CD4-positive, alpha-beta T cell treated with Interleukin-15 for 4 hours (primary cell): ENCODE measurements around the gene LIN7C.

Experiments used
- DNase-seq: peaks from one replicate; pipeline ENCODE4 v3.0.0-alpha.2; 2020; ENCODE audit warnings: low spot score

Gene LIN7C

DNA sequence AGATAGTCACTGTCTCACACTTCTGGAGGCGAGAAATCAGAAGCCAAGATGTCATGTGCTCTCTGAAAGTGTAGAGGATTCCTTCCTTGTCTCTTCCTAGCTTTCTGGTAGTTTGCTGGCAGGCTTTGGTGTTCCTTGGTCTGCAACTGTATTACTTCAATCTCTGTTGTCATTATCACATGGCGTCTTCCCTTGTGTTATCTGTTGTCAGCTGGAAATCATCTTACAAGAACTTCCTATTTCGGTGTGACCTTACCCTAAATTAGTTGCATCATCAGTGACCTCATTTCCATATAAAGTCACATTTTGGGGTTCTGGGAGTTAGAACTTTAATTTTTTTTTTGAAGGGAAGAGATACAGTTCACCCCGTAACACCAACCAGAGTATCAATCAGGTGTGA, 3.3 kb upstream of the LIN7C start:
- DNase-seq: no peak

DNA sequence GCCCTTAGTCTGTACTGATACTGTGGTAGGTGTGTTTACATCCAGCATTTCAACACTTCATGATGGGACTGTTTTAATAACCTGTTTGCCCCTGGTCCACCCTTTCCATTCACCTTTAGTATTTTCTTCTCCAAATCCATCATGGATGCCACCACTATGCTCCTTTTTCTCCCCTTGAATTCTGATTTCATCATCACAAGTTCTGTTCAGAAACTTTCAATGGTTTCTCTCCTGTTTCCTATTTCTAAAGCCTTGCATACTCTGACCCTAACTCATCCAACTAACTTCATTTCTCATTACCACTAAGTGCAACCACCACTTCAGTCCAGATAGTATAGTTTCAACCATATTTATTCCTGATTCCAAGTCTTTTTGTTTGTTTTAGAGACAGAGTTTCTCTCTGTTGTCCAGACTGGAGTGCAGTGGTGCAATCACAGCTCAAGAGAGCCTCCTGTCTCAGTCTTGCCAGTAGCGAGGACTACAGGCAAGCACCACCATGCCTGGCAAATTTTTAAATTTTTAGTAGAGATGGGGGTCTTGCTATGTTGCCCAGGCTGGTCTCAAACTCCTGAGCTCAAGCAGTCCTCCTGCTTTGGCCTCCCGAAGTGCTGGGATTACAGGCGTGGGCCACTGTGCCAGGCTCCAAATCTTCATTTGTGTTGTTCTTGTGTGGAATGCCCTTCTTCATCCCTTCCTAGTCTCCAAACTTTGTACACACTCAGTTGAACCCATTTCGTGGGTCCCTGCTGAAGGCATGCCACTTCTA, 1.2 kb upstream of the LIN7C start:
- DNase-seq: no peak

DNA sequence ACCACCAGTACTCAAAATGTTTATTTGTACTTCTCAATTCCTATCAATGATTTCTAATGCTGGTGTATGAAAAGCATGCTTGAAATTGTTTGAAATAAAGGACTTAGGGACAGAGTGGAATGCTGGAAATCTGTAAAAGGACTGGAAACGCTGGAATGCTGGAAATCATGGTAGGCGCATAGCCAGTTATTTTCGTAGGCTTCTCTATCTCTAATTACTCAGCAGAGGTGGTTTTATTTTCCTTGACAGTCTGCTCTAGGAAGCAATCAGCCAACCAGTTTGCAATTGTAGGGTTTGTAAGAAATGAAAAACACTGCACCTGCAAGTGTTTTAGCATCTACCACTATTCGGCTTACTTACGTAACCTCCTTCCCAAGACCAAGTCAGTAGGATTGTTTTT, 788 bp downstream of the LIN7C start:
- no peak for DNase-seq

DNA sequence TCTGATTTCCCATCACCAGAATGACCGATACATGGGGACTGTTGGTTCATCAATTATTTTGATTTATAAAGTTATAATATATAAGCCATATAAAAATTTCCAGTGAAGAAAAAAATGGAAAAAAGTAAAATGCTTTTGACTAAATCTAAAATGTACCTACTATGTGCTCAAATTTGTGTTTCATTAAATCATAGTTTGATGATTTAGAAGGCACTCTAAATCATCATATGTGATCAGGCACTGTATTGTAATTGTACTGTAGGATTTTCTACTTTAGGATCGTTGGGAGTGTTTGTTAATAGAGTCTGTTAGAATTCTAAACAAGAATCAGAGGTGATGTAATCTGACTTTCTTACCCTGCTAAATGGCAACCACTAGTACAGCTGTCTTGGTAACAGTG, 2.4 kb downstream of the LIN7C start:
- DNase-seq: no peak

DNA sequence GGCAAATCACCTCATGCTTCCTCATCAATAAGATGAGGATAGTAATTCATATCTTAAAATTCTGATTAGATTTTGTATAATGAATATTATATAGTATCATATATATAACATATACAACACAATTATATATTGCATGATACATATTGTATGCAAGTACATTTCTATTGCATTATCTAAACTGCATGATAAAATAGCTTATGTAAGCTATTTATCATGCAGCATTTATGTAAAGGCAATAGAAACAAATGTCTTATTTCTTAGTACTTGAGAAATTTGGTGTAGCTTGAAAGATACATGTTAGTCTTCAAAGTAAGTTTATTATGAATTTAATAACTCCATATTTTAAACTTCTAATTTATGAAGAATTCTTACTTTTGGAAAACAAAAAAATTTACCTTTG, 5.5 kb downstream of the LIN7C start:
- no peak for DNase-seq

DNA sequence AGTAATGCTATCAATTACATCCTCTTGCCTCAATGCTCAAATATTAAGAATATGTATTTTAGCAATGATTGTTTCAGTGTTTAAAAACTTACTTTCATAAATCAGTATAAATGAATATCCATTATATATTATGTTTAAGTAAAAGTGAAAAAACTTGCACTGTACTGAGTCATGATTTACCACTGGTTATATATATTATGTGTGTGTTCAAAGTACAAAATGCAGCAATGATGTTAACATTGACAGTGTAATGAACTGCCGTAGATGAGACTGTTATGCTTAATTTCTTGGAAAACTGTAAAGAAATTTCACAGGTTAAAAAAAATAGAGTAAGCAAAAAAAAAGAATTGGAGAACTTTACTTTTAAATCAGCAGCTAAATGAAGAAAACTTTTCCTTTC, 8.7 kb downstream of the LIN7C start:
- no peak for DNase-seq

DNA sequence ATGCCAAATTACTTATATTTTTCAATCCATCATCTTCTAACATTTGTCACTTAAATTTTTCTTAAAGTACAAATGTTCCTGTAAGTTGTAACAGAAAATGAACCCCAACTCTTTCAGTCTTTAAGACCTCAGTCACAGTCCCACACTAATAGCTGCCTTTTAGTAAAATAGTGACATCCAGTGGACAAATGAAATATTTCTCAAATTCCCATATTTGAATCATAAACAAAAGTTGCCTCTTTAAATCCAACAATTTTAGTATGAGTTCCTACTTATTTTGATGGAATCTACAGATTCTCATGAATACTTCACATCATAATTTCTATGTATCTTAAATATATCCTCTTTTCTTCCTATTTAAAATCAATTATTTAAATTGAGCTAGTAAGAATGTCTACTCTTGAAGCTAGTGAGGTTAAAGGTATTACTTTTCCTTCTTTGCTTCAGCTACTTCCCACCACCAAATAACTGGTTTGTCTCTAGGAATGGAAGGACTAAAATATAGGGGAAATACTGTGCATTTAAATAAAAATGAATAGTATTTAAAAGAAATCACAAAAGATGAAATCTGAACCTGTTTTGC, 9.2 kb downstream of the LIN7C start:
- peak; percentile 25 for DNase-seq

DNA sequence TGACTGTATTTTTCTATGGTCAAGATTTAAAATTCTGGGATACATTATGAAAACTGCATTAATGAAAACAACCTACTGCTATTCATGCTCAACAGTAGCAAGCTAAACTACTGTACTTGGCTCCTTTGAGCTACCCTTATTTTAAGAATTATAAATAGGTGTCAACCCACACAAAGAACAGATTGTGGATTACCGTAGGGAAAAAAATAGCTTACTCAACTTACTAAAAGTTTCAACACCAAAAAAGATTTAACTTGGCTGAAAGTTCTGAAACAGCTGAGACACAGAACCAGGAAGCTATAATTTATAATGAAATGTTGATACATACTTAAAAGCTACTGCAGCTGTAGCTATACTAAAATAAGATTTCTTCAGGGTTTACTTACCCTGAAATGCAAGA, 10.1 kb downstream of the LIN7C start:
- no peak for DNase-seq

DNA sequence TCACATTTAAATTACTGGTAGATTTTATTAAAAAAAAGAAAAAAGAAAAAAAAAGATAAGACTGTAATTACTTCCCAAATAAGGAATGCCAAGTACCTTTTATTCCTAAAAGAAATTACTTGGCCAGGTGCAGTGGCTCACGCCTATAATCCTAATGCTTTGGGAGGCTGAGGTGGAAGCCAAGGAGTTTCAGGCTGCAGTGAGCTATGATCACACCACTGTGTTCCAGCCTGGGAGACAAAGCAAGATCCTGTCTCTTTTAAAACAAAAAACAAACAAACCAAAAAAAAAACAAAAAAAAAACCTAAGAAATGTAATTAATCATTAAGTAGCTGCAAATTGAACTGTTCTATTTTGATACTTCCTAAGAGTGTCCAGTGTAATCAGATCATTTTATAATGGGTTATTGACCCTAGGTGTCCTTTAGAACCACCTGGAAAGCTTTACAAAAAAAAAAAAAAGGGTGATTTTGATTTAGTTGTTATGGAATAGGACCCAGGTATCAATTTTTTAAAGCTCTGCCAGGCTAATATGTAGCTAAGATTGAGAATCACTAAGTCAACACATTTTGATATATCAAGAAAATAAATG, 10.8 kb downstream of the LIN7C start:
- no peak for DNase-seq

DNA sequence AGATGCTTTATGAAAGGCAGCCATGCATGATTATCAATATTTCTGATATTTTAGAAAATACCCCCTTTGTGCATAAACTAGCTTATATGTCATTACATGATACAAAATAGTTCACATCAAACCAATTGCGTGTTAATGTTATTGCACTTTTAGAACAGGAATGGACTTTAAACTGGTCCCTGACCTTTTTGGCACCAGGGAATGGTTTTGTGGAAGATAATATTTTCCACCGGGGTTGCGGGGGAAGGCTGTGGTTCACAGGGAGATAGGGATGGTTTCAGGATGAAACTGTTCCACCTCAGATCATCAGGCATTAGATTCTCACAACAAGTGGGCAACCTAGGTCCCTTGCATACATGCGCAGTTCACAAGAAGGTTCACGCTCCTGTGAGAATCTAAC, 17.5 kb downstream of the LIN7C start:
- DNase-seq: no peak

DNA sequence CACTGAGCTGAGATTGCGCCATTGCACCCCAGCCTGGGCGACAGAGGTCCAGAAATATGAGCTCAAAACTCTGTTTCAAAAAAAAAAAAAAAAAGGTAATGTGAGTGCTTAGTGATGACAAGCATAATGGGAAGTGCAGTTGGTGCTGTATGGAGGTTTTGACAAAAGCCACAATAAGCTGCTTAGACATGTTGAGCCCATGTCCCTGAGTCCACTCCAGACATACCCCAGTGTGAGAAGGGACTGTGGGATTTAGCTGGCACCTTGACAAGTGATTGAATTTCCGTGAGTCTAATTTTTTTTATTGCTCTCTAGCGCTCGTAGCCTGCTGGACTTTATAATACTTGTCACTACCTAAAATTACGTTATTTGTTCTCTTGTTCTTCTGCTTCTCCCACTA, 18.9 kb downstream of the LIN7C start:
- DNase-seq: no peak

DNA sequence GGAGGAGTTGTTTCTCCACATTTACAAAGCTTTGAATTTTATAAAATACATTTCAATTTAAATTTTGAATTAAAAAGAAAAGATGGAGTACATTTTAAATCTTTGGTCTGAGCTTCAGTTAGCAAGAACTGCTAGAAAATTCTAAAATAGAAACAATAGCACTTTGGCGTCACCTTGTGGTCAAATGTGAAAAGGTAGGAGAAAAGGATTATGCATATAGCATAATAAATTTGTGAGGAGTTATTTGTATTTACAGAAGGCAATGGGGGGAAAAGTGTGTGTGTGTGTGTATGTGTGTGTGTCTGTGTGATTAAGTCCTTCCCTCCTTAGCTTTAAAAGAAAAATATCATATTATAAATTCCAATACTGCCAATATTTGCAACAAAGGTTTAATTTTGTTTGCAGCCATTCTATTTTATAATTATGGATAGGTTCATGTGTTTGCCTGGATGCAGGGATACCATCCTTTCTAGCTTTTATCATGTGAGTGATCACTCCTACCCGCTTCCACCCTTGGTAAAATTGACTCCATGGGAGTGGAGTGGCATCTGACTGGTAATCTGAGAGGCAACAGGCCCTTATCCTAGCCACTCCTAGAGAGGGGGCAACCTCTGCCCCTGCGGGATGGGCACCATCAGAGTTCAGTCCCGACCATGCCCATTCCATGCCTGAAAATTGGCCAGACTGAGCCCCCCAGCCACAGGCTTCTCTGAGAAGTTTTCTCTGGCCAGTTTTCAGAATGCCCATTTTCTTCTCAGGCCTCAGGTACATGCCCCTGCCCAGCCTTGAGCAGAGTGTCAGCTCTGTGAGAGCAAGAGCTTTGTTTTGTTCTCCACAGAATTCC, 20.4 kb downstream of the LIN7C start:
- DNase-seq: peak; percentile 62

DNA sequence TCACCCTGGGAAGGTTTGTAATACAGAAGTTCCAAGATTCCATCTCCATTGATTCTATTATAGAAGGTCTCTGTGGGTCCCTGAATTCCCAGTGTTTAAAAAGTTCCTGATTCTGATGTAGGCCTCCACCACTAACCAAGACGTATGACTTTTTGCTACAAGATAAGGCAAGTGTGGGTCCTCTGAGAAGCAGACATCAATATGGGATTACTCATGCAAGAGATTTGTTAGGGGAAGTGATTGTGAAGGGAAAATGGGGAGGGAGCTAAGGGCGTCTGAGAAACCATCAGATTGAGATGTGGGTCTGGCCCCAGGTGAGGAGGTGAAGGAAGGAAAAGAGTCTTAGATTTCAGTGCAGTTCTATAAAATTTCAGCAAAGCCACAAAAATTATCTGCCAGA, 23.8 kb downstream of the LIN7C start:
- DNase-seq: no peak

DNA sequence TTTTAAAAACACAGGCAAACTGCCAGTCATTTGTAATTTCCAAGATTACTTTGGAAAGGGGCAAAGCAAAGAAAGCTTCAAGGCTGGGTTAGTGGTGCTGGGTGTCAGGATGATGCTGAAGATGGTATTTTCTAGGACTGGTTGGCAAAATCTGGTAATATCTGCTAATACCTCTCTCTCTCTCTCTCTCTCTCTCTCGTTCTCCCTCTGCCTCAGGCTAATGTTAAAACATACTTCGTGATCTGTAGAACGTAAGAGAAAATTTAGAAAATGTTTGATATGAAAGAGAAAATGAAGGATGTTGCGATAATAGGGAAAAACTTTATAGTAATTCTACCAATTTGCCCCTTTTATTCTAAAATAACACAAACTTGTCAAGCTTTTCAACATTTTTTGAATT, 24.6 kb downstream of the LIN7C start:
- DNase-seq: no peak

DNA sequence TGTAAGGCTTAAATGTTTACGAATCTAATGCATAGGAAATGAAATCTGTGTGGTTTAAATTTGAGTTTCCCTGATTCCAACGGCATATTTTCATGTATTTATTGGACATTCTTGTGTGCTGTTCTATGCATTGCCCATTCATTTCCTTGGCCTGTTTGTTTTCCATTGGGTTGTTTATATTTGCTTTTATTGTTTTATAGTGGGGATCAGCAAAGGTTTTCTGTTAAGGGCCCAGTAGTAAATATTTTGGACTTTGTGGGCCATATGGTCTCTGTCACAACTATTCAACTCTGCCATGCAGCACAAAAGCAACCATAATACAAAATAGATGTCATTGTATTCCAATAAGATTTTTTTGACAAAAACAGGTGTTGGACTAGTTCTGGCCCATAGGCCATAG, 28.7 kb downstream of the LIN7C start:
- DNase-seq: no peak

DNA sequence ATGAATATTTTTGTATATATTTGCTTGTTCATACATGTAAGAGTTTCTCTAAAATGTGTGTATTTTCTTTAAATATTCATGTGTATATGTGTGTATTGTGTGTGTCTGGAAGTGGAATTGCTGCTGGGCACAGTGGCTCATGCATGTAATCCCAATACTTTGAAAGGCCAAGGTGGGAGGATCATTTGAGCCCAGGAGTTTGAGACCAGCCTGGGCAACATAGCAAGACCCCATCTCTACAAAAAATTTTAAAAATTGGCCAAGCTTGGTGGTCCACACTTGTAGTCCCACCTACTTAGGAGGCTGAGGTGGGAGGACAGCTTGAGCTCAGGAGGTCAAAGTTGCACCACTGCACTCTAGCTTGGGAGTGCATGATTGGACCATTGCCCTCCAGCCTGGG, 29.3 kb downstream of the LIN7C start:
- no peak for DNase-seq

DNA sequence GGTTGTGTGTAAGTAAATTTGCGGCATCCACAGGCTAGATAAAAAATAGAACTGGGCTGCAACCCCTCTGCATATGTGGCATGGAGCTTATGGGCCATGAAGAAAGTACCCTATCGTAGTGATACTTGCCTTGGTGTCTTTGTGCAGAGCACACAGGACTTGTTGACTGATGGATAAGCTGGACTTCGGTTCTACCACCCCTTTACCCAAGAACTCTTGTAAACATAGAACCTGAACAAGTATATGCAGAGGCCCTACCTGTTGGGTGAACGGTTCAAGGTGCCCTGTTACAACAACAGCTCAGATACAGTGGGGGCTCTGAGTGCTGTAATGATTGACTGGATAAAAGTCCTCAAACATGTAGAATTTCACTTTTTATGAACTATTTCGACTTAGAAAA, 30.9 kb downstream of the LIN7C start:
- DNase-seq: no peak

DNA sequence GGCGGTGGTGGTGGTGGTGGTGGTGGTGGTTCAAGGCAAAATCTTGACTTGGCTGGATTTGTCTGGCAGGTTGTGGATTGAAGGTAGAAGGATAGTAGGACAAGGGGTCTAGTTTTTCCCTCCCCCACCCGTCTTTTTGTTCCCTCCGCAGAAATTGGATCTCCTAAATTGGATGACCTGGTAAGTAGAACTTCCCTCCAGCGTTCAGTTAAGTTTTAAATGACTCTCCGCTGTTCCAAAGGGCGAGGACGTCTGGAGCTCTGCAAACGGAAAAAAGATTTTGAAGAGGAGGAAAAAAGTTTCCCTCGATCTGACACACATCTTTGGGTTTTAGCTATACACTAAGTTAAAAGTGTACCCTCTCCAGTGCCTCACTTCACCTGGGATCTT, 33.6 kb downstream of the LIN7C start:
- DNase-seq: no peak

DNA sequence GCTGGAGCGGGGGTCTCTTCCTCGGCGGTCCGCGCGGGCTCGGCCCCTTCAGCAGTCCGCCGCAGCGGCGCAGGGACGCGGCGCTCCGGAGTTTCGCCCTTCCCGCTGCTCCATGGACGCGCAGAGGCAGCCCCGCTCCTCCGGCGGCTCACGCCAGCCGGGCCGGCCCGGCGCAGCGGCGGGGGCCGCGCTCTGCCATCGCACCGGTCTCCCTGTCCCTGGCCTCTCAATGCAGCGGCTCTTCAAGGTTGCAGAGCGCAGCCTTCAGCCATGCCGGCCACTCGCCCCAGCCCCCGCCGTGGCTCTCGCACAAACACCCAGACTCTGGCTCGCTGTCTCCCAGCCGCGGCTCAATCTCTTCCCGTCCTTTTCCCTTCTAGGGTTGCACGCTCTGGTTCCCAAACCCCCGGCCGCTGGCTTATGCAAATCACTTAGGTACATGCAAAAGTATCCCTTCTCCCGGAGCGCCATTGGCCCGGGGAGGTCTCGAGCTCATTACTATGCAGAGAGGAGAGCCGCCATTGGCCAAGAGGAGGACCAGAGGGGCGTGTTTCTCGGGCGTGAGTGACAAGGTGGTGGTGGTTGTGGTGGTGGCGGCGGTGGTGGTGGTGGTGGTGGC, 34.1 kb downstream of the LIN7C start, which contains the start of gene LGR4:
LGR4 (minus strand) TSS at position 393 of the 619 bp plus-strand sequence. CDS start 488 bp downstream, outside the sequence.
- DNase-seq: peak; percentile 66

DNA sequence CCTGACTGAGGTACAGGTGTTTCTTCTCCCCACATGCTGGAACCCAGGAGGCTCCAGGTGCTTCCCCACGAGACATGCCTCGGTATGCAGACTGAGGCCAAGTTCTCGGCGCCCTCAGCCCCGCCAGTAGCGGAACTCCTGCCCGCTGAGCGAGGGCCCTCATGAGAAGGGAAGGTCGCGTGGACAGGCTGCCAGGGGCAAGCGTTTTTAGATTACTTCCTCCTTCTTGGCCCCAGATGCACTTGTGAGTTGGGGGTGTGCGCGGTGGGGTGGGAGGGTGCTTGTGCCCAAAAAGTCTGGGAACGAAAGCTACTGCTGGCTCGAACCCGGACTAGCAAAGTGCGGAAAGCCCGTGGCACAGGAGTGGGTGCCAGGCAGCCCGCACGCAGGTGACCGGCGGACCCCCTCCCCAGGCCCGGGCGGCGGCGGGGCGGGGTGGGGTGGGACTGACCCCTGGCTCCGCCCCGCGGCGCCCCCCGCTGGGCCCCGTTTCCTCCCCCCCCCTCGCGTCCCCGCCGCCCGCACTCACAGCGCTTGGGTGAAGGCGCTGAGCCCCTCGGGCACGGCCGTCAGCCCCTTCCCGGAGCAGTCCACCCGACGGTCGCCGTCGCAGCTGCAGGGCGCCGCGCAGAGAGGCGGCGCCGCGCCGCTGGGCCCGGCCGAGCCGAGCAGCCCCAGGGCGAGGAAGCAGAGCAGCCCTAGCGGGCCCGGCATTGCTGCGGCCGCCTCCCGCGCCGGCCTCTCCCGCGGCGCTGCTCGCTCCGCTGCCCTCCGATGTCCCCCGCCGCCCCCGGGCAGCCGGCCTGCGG, 34.8 kb downstream of the LIN7C start:
- no peak for DNase-seq

DNA sequence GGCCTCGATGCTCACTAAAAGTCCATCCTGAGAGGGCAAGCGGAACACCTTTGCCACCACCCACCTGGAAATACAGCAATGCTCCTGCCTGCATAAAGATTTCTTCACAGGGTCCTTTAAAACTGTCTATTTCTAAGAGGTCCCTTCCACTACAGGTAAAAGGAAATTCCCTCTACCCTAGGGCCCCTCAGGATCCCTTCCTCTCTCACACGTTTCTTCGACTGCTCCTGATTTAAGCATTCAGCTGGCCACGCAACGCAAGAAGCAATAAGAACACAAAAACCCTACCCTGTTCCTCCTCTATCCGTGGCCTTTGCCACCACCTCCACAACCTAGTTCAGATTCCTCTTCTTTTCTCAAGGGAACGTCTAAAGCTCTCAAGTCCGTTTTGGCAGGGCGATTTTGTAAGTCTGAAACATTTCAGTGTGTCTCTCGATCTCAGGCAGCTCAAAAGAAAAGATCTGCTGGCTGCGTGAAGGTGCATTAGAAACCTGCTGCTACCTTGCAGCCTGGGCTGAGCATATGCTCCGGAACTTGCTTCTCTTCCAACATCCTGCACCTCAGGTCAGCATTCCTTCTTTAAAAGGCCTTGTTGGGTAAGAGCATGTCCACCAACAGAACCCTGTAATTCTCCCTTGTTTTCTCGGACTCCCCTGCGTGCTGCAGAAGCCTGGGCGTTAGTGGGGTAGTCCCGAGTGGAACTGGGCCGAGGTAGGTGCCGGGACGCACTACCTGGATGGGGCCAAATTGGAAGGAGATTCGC, 35.6 kb downstream of the LIN7C start:
- DNase-seq: no peak
